Endothelial cell of umbilical vein (primary cell): Measurements from ENCODE around the gene LBR.

ENCODE experiments used
- EZH2 ChIP-seq: IDR thresholded peaks from 2 replicates; pipeline ENCODE4 v1.6.1; 2012; ENCODE audit warnings: borderline replicate concordance, low read depth, mild to moderate bottlenecking, moderate library complexity, low read length, inconsistent platforms; ENCODE audit not compliant: severe bottlenecking
- GATA2 ChIP-seq: IDR thresholded peaks from 2 replicates; pipeline ENCODE4 v1.7.0; 2011; ENCODE audit warnings: low read depth, mild to moderate bottlenecking, moderate library complexity, mixed read lengths, low read length; ENCODE audit not compliant: insufficient read length, insufficient read depth
- JUN ChIP-seq: IDR thresholded peaks from 2 replicates; pipeline ENCODE4 v1.6.1; 2011; ENCODE audit warnings: borderline replicate concordance, low read depth; ENCODE audit not compliant: insufficient read length, insufficient read depth
- MYC ChIP-seq: IDR thresholded peaks from one replicate; pipeline ENCODE4 v1.6.1; 2011; ENCODE audit warnings: mild to moderate bottlenecking, low read depth, low read length
- POLR2A ChIP-seq: IDR thresholded peaks from 2 replicates; pipeline ENCODE4 v1.6.1; 2012; ENCODE audit warnings: low read depth, mild to moderate bottlenecking, control low read depth, low read length
- POLR2AphosphoS5 ChIP-seq: IDR thresholded peaks from 2 replicates; pipeline ENCODE4 v1.6.1; 2012; ENCODE audit warnings: low read depth, mild to moderate bottlenecking, control low read depth, low read length, moderate library complexity; ENCODE audit not compliant: insufficient read depth
- TF ChIP-seq, protein P1 (sequence below), 2 donors: IDR thresholded peaks; 1 replicate in 1 of 2; 2 replicates in 1 of 2; pipeline ENCODE4 v1.5.1; 2011; ENCODE audit warnings: low read length in 2 of 2, mild to moderate bottlenecking in 2 of 2, moderate library complexity in 2 of 2, control low read depth in 1 of 2, inconsistent platforms in 1 of 2, low read depth in 1 of 2; ENCODE audit not compliant: insufficient read depth in 1 of 2; ENCODE audit errors: extremely low read depth in 1 of 2
- TF ChIP-seq, protein P2 (sequence below): IDR thresholded peaks from 2 replicates; pipeline ENCODE4 v1.6.1; 2011; ENCODE audit not compliant: insufficient read depth, insufficient read length

DNA sequence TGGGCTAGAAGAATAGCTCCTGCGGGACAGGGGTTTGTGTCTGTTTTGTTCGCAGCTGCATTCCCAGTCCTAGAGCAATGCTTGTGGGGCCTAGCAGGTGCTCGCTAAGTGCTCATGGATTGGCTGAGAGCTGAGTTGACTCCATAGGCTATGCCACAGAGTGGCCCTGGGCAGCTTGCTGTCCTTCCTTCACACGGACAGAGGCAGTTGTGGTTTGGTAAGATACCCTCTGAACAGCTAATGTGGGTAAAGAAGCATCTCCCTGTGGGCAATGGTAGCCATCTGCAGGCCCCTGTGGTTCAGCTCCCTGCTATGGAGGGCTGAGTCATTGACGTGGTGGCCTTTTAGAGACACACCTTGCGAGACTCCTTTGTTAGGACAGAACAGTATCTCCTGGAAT is 23.5 kb upstream of the LBR start:
- TF ChIP-seq, protein P1, sequence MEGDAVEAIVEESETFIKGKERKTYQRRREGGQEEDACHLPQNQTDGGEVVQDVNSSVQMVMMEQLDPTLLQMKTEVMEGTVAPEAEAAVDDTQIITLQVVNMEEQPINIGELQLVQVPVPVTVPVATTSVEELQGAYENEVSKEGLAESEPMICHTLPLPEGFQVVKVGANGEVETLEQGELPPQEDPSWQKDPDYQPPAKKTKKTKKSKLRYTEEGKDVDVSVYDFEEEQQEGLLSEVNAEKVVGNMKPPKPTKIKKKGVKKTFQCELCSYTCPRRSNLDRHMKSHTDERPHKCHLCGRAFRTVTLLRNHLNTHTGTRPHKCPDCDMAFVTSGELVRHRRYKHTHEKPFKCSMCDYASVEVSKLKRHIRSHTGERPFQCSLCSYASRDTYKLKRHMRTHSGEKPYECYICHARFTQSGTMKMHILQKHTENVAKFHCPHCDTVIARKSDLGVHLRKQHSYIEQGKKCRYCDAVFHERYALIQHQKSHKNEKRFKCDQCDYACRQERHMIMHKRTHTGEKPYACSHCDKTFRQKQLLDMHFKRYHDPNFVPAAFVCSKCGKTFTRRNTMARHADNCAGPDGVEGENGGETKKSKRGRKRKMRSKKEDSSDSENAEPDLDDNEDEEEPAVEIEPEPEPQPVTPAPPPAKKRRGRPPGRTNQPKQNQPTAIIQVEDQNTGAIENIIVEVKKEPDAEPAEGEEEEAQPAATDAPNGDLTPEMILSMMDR (IDR thresholded peaks at IDR 0.05; ENCODE audit: extremely low read depth in 1 of 2, insufficient read depth in 1 of 2, low read depth in 1 of 2, low read length in 2 of 2) = no peak
- no peak for TF ChIP-seq POLR2A
- no peak for TF ChIP-seq POLR2AphosphoS5
- TF ChIP-seq, protein P2, sequence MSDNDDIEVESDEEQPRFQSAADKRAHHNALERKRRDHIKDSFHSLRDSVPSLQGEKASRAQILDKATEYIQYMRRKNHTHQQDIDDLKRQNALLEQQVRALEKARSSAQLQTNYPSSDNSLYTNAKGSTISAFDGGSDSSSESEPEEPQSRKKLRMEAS = no peak
- no peak for TF ChIP-seq EZH2
- TF ChIP-seq JUN = no peak
- no peak for TF ChIP-seq MYC
- no peak for TF ChIP-seq GATA2
